ENCODE results near the gene PDZRN3.

DNA sequence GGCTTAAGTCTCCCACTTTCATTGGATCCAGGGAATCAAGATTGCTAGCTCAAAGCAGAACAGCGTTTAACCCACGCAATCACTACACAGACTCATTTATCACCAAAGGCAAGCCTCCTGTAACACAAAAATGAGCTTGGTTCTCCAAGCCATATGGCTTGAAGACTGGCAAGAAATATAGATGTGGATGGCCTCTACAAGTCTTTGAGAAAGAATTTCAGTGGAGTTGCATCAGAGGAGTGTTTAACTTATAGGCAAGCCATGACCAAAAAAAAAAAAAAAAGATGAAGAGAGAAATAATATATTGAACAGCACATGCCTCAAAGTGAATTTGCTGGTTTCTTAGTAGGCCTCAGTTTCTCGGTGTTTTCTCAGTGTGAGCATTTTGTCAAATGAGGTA, 27.3 kb downstream of the PDZRN3 start:
- TF ChIP-seq, protein P1, sequence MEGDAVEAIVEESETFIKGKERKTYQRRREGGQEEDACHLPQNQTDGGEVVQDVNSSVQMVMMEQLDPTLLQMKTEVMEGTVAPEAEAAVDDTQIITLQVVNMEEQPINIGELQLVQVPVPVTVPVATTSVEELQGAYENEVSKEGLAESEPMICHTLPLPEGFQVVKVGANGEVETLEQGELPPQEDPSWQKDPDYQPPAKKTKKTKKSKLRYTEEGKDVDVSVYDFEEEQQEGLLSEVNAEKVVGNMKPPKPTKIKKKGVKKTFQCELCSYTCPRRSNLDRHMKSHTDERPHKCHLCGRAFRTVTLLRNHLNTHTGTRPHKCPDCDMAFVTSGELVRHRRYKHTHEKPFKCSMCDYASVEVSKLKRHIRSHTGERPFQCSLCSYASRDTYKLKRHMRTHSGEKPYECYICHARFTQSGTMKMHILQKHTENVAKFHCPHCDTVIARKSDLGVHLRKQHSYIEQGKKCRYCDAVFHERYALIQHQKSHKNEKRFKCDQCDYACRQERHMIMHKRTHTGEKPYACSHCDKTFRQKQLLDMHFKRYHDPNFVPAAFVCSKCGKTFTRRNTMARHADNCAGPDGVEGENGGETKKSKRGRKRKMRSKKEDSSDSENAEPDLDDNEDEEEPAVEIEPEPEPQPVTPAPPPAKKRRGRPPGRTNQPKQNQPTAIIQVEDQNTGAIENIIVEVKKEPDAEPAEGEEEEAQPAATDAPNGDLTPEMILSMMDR (IDR thresholded peaks at IDR 0.05): no peak
- TF ChIP-seq EZH2 (IDR thresholded peaks at IDR 0.05) (no peak), EZH2phosphoT487 (IDR thresholded peaks at IDR 0.05) (no peak)
